PFSK-1 (cell line): Measurements from ENCODE around the gene TOX2.

Experiments used
- FOXP2 ChIP-seq: optimal IDR thresholded peaks from 2 replicates; pipeline ENCODE3; 2011; ENCODE audit warnings: borderline replicate concordance, control low read depth, inconsistent platforms; ENCODE audit not compliant: insufficient read depth; ENCODE audit errors: extremely low read length, extremely low read depth
- POLR2AphosphoS5 ChIP-seq: IDR thresholded peaks from 2 replicates; pipeline ENCODE4 v1.6.1; 2012; ENCODE audit warnings: low read depth, mild to moderate bottlenecking, control low read depth, low read length, moderate library complexity
- REST ChIP-seq, 2 experiments: IDR thresholded peaks; 2 replicates each; pipeline versions ENCODE4 v1.6.1 to v1.8.0; 2011 to 2012; ENCODE audit warnings: low read depth in 2 of 2, low read length in 2 of 2, control low read depth in 1 of 2, inconsistent platforms in 1 of 2, mild to moderate bottlenecking in 1 of 2, moderate library complexity in 1 of 2; ENCODE audit not compliant: insufficient read depth in 1 of 2
- SIN3A ChIP-seq: IDR thresholded peaks from 2 replicates; pipeline ENCODE4 v1.6.1; 2012; ENCODE audit warnings: mild to moderate bottlenecking, low read length, moderate library complexity, borderline replicate concordance; ENCODE audit not compliant: insufficient read depth
- TAF1 ChIP-seq: IDR thresholded peaks from 2 replicates; pipeline ENCODE4 v1.6.1; 2012; ENCODE audit warnings: low read length, control low read depth, borderline replicate concordance; ENCODE audit not compliant: insufficient read depth

GRCh38 chr20:43963233-43963632, 48.6 kb downstream of the TOX2 start:
- TF ChIP-seq POLR2AphosphoS5 (no peak), REST (IDR thresholded peaks at IDR 0.05; ENCODE audit: insufficient read depth in 1 of 2, low read depth in 2 of 2, low read length in 2 of 2) (no peak), TAF1 (no peak), SIN3A (no peak), FOXP2 (no peak)
